ENCODE results near the gene ZWILCH. TPM values are rescaled to one million over a fixed set of nuclear protein-coding genes. Genes with fewer than 3 reads are reported as not detected.

ZWILCH gene
- polyA plus RNA-seq, 1 of the 3 experiments (the other 2 are of a cell fraction): 8.2 TPM

DNA sequence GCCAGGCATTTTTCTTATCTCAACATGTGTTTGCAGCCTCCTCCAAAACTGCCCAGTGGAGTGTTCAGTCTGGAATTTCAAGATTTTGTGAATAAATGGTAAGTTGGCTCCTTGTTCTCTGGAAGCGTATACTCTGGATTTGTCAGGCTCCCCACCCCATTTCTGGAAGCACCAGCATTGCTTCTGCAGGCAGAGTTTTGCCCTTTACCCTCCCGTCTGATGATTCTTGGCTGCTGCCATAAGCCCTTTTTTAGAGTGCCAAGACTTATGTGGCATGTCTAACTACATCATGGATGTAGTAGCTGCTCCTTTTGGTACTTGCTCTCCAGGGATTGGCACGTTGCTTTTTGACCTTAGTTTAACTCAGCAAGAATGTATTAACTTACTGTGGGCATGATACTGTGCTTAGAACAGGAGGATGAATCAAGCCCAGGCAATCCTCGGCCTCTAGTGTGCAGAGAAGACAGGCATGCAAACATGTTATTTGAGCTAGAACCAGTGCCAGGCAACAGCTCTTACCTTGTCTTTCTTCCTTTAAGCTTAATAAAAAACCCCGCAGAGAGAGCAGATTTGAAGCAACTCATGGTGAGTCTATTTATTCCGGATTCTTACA is 15.8 kb upstream of the ZWILCH start:
- Histone ChIP-seq H3K9ac (no peak overlapping the region), H4K20me1 (ENCODE audit: insufficient read depth) (no peaks in the 10 kb centered on the region), H3K79me2 (ENCODE audit: insufficient read depth) (peaks cover 5% of the 10 kb centered on the region; the same call in 1 of the 2 replicates), H3K27ac (ENCODE audit: low read depth in 2 of 2, low read length in 1 of 2) (no peak overlapping the region), H3K9me2 (no peaks in the 10 kb centered on the region), H2AFZ (ENCODE audit: low read depth) (no peak overlapping the region), H3K4me3 (ENCODE audit: low read depth in 2 of 2, low read length in 1 of 2) (no peak overlapping the region), H3K4me1 (ENCODE audit: control insufficient read depth in 1 of 2, insufficient read depth in 2 of 2, low read depth in 1 of 2, low read length in 1 of 2) (no peaks in the 10 kb centered on the region), H3K4me2 (no peak overlapping the region), H3K9me3 (no peaks in the 10 kb centered on the region), H3K27me3 (ENCODE audit: insufficient read depth) (no peaks in the 10 kb centered on the region), H3F3A (replicated peaks; ENCODE audit: insufficient read depth) (peaks cover 16% of the 10 kb centered on the region), H3K36me3 (replicated peaks in 1 of 2; ENCODE audit: control insufficient read depth in 1 of 2, insufficient read depth in 2 of 2, low read length in 1 of 2) (peaks cover 53 to 61% of the 10 kb centered on the region in 2 experiments)
- POLR2A ChIA-PET: no interaction called here
- DNase-seq: no peak
- CTCF ChIA-PET: interaction anchor here (2.5 kb wide), 1 partner anchor 9 kb away, joined by 10 read pairs; the partner anchor contains the start of gene SNAPC5
- TF ChIP-seq YY1 (IDR thresholded peaks at IDR 0.05; ENCODE audit: low read depth) (no peak), MAX (IDR thresholded peaks at IDR 0.05; ENCODE audit: low read depth) (no peak), POLR2AphosphoS5 (IDR thresholded peaks at IDR 0.05; ENCODE audit: low read depth, low read length) (no peak), RCOR1 (IDR thresholded peaks at IDR 0.05; ENCODE audit: low read length) (no peak), CHD2 (IDR thresholded peaks at IDR 0.05; ENCODE audit: low read length, partially characterized antibody) (no peak), FOXJ3 (CRISPR knock-in tag; IDR thresholded peaks at IDR 0.05) (no peak), FOSL2 (IDR thresholded peaks at IDR 0.05; ENCODE audit: borderline replicate concordance, low read depth) (no peak), NRF1 (IDR thresholded peaks at IDR 0.05; ENCODE audit: low read depth, low read length) (no peak), ZBTB33 (IDR thresholded peaks at IDR 0.05; ENCODE audit: borderline replicate concordance, low read depth) (no peak), SIN3A (IDR thresholded peaks at IDR 0.05; ENCODE audit: borderline replicate concordance, low read depth, low read length) (no peak), TEAD4 (IDR thresholded peaks at IDR 0.05; ENCODE audit: borderline replicate concordance, insufficient read depth) (no peak), RAD21 (IDR thresholded peaks at IDR 0.05; ENCODE audit: low read length) (no peak), MEF2A (IDR thresholded peaks at IDR 0.05; ENCODE audit: borderline replicate concordance, low read depth) (no peak)
- TF ChIP-seq, protein P1, sequence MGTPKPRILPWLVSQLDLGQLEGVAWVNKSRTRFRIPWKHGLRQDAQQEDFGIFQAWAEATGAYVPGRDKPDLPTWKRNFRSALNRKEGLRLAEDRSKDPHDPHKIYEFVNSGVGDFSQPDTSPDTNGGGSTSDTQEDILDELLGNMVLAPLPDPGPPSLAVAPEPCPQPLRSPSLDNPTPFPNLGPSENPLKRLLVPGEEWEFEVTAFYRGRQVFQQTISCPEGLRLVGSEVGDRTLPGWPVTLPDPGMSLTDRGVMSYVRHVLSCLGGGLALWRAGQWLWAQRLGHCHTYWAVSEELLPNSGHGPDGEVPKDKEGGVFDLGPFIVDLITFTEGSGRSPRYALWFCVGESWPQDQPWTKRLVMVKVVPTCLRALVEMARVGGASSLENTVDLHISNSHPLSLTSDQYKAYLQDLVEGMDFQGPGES (IDR thresholded peaks at IDR 0.05; ENCODE audit: low read depth, low read length): no peak
- TF ChIP-seq, protein P2, sequence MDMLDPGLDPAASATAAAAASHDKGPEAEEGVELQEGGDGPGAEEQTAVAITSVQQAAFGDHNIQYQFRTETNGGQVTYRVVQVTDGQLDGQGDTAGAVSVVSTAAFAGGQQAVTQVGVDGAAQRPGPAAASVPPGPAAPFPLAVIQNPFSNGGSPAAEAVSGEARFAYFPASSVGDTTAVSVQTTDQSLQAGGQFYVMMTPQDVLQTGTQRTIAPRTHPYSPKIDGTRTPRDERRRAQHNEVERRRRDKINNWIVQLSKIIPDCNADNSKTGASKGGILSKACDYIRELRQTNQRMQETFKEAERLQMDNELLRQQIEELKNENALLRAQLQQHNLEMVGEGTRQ (IDR thresholded peaks at IDR 0.05; ENCODE audit: borderline replicate concordance, low read depth, low read length): no peak
- WGBS (ENCODE audit: low lambda C conversion rate): 87% methylated on average over 6 of the region's 6 CpGs
